Endothelial cell of umbilical vein (primary cell): ENCODE data around the gene IPO13. TPM values are rescaled to one million over a fixed set of nuclear protein-coding genes. Genes with fewer than 3 reads are reported as not detected.

ENCODE experiments used
- BruUV-seq: library from RNA; stranded (reverse); fragments of 400-500 nt; replicated peaks from 2 replicates; lab custom pipeline; 2021; lab: Mats Ljungman, UMichigan
- CTCF ChIA-PET: fragments of 300-600, 350-600 bp; sonication (Branson Sonifier 250); formaldehyde crosslinking; loops from one replicate; lab custom pipeline; 2021; ENCODE audit warnings: antibody characterized with exemption, inconsistent platforms; lab: Charles Lee
- POLR2A ChIA-PET: fragments of 300-600, 350-600 bp; sonication (Branson Sonifier 250); formaldehyde crosslinking; loops from one replicate; lab custom pipeline; 2021; ENCODE audit warnings: antibody characterized with exemption, inconsistent platforms; lab: Charles Lee
- DNase-seq: peaks from one replicate; pipeline ENCODE4 v3.0.0-alpha.2; 2011; ENCODE audit warnings: low read depth, low spot score
- FAIRE-seq: peaks from 2 replicates; lab custom pipeline; 2011; peaks lifted over from hg19 to GRCh38; lab: Jason Lieb, UNC
- H2AFZ ChIP-seq: 2 replicates; pipeline ENCODE4 v1.6.0; 2012; ENCODE audit warnings: low read depth, low read length, control low read depth, inconsistent platforms
- H3K27ac ChIP-seq: 2 replicates; pipeline ENCODE4 v1.5.1; 2011; ENCODE audit warnings: low read depth, mild to moderate bottlenecking, control low read depth, low read length, moderate library complexity; ENCODE audit not compliant: insufficient read depth
- H3K27me3 ChIP-seq, 2 experiments: 2 replicates each; pipeline versions ENCODE4 v1.6.0 to v1.6.1; 2011; ENCODE audit warnings: low read length in 2 of 2, mixed read lengths in 1 of 2; ENCODE audit not compliant: control insufficient read depth in 2 of 2, insufficient read depth in 2 of 2
- H3K36me3 ChIP-seq, 2 experiments: 2 replicates in 1 of 2; 3 replicates in 1 of 2; pipeline ENCODE4 v1.5.1; 2011; ENCODE audit warnings: low read length in 2 of 2, mild to moderate bottlenecking in 1 of 2, moderate library complexity in 1 of 2; ENCODE audit not compliant: control insufficient read depth in 2 of 2, insufficient read depth in 2 of 2; ENCODE audit errors: extremely low read depth in 1 of 2
- H3K4me1 ChIP-seq: 3 replicates; pipeline ENCODE4 v1.5.1; 2011; ENCODE audit warnings: mild to moderate bottlenecking, low read length; ENCODE audit not compliant: control insufficient read depth, insufficient read depth; ENCODE audit errors: extremely low read depth
- H3K4me2 ChIP-seq: 2 replicates; pipeline ENCODE4 v1.6.1; 2011; ENCODE audit warnings: low read length, control low read depth, mixed read lengths; ENCODE audit not compliant: insufficient read depth
- H3K4me3 ChIP-seq, 3 experiments: fragments of 200-600 bp in 1 of 3; sonication (generic), shearing (Covaris generic) in 1 of 3; replicated peaks in 1 of 3; 2 replicates each; pipeline ENCODE4 v1.5.1; 2011 to 2016; ENCODE audit warnings: control low read depth in 3 of 3, low read length in 3 of 3, mild to moderate bottlenecking in 2 of 3, inconsistent platforms in 1 of 3, low read depth in 1 of 3, moderate library complexity in 1 of 3; ENCODE audit not compliant: insufficient read depth in 1 of 3
- H3K79me2 ChIP-seq: 2 replicates; pipeline ENCODE4 v1.6.0; 2012; ENCODE audit warnings: low read length, inconsistent platforms; ENCODE audit not compliant: control insufficient read depth, insufficient read depth
- H3K9ac ChIP-seq: replicated peaks from 2 replicates; pipeline ENCODE3; 2011; ENCODE audit warnings: low read length, control low read depth; ENCODE audit not compliant: insufficient read depth; ENCODE audit errors: extremely low read depth
- H3K9me1 ChIP-seq: replicated peaks from 3 replicates; pipeline ENCODE4 v1.6.0; 2011; ENCODE audit warnings: mild to moderate bottlenecking, low read length; ENCODE audit not compliant: control insufficient read depth, insufficient read depth; ENCODE audit errors: extremely low read depth
- H3K9me3 ChIP-seq: replicated peaks from 2 replicates; pipeline ENCODE4 v1.5.1; 2012; ENCODE audit warnings: low read length, inconsistent platforms; ENCODE audit not compliant: control insufficient read depth, insufficient read depth
- H4K20me1 ChIP-seq: replicated peaks from 2 replicates; pipeline ENCODE3; 2011; ENCODE audit warnings: mild to moderate bottlenecking, low read length; ENCODE audit not compliant: control insufficient read depth, insufficient read depth; ENCODE audit errors: extremely low read depth
- EZH2 ChIP-seq: IDR thresholded peaks from 2 replicates; pipeline ENCODE4 v1.6.1; 2012; ENCODE audit warnings: borderline replicate concordance, low read depth, mild to moderate bottlenecking, moderate library complexity, low read length, inconsistent platforms; ENCODE audit not compliant: severe bottlenecking
- FOS ChIP-seq: IDR thresholded peaks from 2 replicates; pipeline ENCODE4 v1.6.1; 2011; ENCODE audit warnings: mild to moderate bottlenecking, low read length, moderate library complexity, borderline replicate concordance; ENCODE audit not compliant: insufficient read depth
- GATA2 ChIP-seq: IDR thresholded peaks from 2 replicates; pipeline ENCODE4 v1.7.0; 2011; ENCODE audit warnings: low read depth, mild to moderate bottlenecking, moderate library complexity, mixed read lengths, low read length; ENCODE audit not compliant: insufficient read length, insufficient read depth
- JUN ChIP-seq: IDR thresholded peaks from 2 replicates; pipeline ENCODE4 v1.6.1; 2011; ENCODE audit warnings: borderline replicate concordance, low read depth; ENCODE audit not compliant: insufficient read length, insufficient read depth
- MYC ChIP-seq: IDR thresholded peaks from one replicate; pipeline ENCODE4 v1.6.1; 2011; ENCODE audit warnings: mild to moderate bottlenecking, low read depth, low read length
- POLR2A ChIP-seq: IDR thresholded peaks from 2 replicates; pipeline ENCODE4 v1.6.1; 2012; ENCODE audit warnings: low read depth, mild to moderate bottlenecking, control low read depth, low read length
- POLR2AphosphoS5 ChIP-seq: IDR thresholded peaks from 2 replicates; pipeline ENCODE4 v1.6.1; 2012; ENCODE audit warnings: low read depth, mild to moderate bottlenecking, control low read depth, low read length, moderate library complexity; ENCODE audit not compliant: insufficient read depth
- dilution Hi-C: fragments of 300-500 bp; cut with MboI; formaldehyde crosslinking; loops from one replicate; pipeline ENCODE4 v1.15.0; 2019; ENCODE audit warnings: low sequenced_read_pairs; ENCODE audit not compliant: extremely low pct_ligation_motif_present
- intact Hi-C: fragments of 100-400 bp; cut with micrococcal nuclease; formaldehyde crosslinking; loops from one replicate; pipeline ENCODE4 v1.10.0; 2022
- polyA plus RNA-seq, 4 experiments: library from polyadenylated mRNA; depleted of rRNA in 3 of 4; stranded (reverse) in 3 of 4; unstranded in 1 of 4; fragments of >200 nt; gene quantifications; 2 replicates each; pipeline versions ENCODE4 v1.2.1 to v1.2.3, GENCODE V29; 2011 to 2012; ENCODE audit warnings: missing spikeins in 1 of 4
- total RNA-seq: library from RNA; stranded (reverse); gene quantifications from 2 replicates; pipeline ENCODE4 v1.2.3, GENCODE V29; 2021
- TF ChIP-seq, protein P1 (sequence below): IDR thresholded peaks from 2 replicates; pipeline ENCODE4 v1.6.1; 2011; ENCODE audit not compliant: insufficient read depth, insufficient read length
- TF ChIP-seq, protein P2 (sequence below), 2 donors: IDR thresholded peaks; 1 replicate in 1 of 2; 2 replicates in 1 of 2; pipeline ENCODE4 v1.5.1; 2011; ENCODE audit warnings: low read length in 2 of 2, mild to moderate bottlenecking in 2 of 2, moderate library complexity in 2 of 2, control low read depth in 1 of 2, inconsistent platforms in 1 of 2, low read depth in 1 of 2; ENCODE audit not compliant: insufficient read depth in 1 of 2; ENCODE audit errors: extremely low read depth in 1 of 2

IPO13 gene
- total and polyA plus RNA-seq, 2 donors (not counting 3 experiments of a cell fraction or from before 2014, with no cell fraction given): 28.9 to 29.3 TPM

DNA sequence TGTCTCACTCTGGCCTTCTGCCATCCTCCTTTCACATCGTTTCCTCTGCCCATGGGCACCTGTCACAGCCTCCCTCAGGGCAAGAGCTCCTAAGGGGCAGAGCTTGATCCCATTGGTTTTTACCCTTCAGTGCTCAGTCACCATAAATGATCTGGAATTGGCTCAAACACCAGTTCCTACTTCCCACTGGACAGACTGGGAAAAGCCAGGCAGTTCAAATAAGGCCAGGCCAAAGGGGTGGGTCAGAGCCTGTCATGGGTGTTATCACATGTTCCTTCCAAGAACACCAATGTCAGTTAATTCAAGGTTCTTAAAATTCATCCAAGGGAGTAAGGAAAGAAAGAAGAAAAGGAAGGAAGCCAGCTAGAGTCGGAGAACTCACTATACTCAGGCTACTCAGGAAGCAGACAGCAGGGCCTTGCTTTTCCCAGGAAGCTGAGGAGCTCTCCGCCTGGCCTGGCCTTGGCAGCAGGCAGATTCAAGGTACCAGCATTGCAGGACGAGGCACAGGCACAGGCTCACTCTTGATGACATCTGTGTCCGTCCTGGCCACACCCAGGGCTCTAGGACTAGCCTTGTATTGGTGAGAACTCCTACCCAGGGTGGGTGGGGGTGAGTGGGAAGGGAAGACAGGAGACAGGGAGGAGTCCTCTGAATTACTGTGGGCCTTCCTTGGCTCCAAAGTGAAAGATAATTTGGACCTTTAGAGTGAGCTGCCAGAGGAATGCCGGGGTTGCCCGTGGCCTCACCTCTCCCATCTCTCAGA is 45.4 kb upstream of the IPO13 start:
- no peaks in the 10 kb centered on the region for H4K20me1 ChIP-seq
- no peaks in the 10 kb centered on the region for H3K4me1 ChIP-seq
- no peaks in the 10 kb centered on the region for H3K27me3 ChIP-seq
- no TSS peak for BruUV-seq
- no peaks in the 10 kb centered on the region for H3K9me3 ChIP-seq
- H2AFZ ChIP-seq: no peak overlapping the region
- FAIRE-seq (no peak), DNase-seq (no peak)
- ChIA-PET CTCF (interaction anchor here (0.8 to 2.4 kb wide), 3 partner anchors 11 to 138 kb away, joined by 3 to 12 read pairs (median 4); no protein-coding TSS in a partner anchor), POLR2A (no interaction called here)
- peaks cover 0 to 13% of the 10 kb centered on the region in 2 experiments for H3K36me3 ChIP-seq
- H3K27ac ChIP-seq: no peak overlapping the region
- intact Hi-C loops: no loop called here
- H3K9me1 ChIP-seq: no peaks in the 10 kb centered on the region
- H3K9ac ChIP-seq: no peak overlapping the region
- no peak for TF ChIP-seq POLR2A
- no peak overlapping the region for H3K4me2 ChIP-seq
- H3K4me3 ChIP-seq: no peak overlapping the region
- no peaks in the 10 kb centered on the region for H3K79me2 ChIP-seq
- dilution Hi-C loops: no loop called here

DNA sequence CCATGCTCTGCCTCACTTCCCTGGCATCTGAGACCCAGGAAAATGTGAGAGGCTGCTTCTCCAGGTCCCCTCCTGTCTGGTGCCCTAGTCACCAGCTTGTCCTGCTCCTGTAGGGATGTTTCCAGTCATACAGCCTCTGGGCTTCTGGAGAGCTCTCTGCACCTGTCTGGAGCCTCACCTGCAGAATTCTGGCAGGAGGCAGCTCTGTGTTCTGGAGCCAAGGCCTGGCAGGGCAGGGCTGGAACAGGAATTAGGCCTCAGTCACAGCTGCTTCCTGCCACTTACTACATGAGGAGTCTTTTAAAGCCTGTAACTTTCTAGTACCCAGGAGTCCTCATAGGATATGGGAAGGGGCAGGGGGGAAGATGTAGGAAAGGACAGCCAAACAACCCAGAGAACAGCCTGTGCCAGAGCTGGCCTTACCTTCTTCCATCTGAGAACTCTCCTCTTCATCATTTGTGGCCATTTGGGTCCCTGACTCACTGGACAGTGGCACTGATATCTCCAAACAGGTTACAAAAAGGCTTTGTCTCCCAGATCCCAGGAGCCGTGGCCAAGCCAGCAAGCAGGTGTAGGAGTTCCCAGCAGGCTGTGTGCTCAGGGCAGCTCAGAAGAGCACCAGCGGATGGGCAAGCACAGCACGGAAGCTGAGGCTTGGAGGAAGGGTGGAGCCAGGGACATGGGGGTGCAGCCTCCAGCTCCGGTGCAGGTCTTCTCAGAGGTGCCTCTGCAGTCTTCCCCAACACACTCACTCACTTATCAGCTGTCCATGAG is 44.5 kb upstream of the IPO13 start:
- ChIA-PET CTCF (interaction anchor here (1.1 to 2.4 kb wide), 2 partner anchors 32 to 139 kb away, joined by 4 to 12 read pairs; no protein-coding TSS in a partner anchor), POLR2A (no interaction called here)
- Histone ChIP-seq H3K4me2 (no peak overlapping the region), H3K4me1 (no peaks in the 10 kb centered on the region), H3K9ac (no peak overlapping the region), H3K79me2 (no peaks in the 10 kb centered on the region), H3K9me3 (no peaks in the 10 kb centered on the region), H3K36me3 (peaks cover 0 to 13% of the 10 kb centered on the region in 2 experiments), H3K9me1 (no peaks in the 10 kb centered on the region), H3K27me3 (no peaks in the 10 kb centered on the region), H4K20me1 (no peaks in the 10 kb centered on the region), H2AFZ (no peak overlapping the region), H3K4me3 (no peak overlapping the region), H3K27ac (no peak overlapping the region)
- intact Hi-C loops: no loop called here
- dilution Hi-C loops: no loop called here
- no TSS peak for BruUV-seq
- no peak for FAIRE-seq
- DNase-seq: no peak
- TF ChIP-seq POLR2A: no peak
- TF ChIP-seq GATA2: no peak
- TF ChIP-seq MYC: no peak
- TF ChIP-seq EZH2: no peak
- TF ChIP-seq FOS: no peak
- TF ChIP-seq, protein P1, sequence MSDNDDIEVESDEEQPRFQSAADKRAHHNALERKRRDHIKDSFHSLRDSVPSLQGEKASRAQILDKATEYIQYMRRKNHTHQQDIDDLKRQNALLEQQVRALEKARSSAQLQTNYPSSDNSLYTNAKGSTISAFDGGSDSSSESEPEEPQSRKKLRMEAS: no peak
- no peak for TF ChIP-seq JUN
- no peak for TF ChIP-seq POLR2AphosphoS5
- TF ChIP-seq, protein P2, sequence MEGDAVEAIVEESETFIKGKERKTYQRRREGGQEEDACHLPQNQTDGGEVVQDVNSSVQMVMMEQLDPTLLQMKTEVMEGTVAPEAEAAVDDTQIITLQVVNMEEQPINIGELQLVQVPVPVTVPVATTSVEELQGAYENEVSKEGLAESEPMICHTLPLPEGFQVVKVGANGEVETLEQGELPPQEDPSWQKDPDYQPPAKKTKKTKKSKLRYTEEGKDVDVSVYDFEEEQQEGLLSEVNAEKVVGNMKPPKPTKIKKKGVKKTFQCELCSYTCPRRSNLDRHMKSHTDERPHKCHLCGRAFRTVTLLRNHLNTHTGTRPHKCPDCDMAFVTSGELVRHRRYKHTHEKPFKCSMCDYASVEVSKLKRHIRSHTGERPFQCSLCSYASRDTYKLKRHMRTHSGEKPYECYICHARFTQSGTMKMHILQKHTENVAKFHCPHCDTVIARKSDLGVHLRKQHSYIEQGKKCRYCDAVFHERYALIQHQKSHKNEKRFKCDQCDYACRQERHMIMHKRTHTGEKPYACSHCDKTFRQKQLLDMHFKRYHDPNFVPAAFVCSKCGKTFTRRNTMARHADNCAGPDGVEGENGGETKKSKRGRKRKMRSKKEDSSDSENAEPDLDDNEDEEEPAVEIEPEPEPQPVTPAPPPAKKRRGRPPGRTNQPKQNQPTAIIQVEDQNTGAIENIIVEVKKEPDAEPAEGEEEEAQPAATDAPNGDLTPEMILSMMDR (IDR thresholded peaks at IDR 0.05; ENCODE audit: extremely low read depth in 1 of 2, insufficient read depth in 1 of 2, low read depth in 1 of 2, low read length in 2 of 2): no peak
